ENCODE data around the gene AGAP1. TPM values are rescaled to one million over a fixed set of nuclear protein-coding genes. Genes with fewer than 3 reads are reported as not detected.

AGAP1 gene
- polyA plus RNA-seq, 1 experiment: 12.4 TPM

GRCh38 chr2:235577404-235578330 is 83.8 kb downstream of the AGAP1 start:
- DNase-seq (ENCODE audit: low read depth, low spot score): peak; percentile 18
- TF ChIP-seq CTCF (IDR thresholded peaks at IDR 0.05; ENCODE audit: low read depth, low read length): no peak
- ChIA-PET POLR2A (no interaction called here), CTCF (interaction anchor here (0.6 to 7.3 kb wide), 4 partner anchors 17 to 603 kb away, joined by 3 to 61 read pairs (median 3); no protein-coding TSS in a partner anchor)
- no peaks in the 10 kb centered on the region for H3K27me3 ChIP-seq (ENCODE audit: control insufficient read depth, insufficient read depth, low read length)
- H3K9me3 ChIP-seq (ENCODE audit: control insufficient read depth, insufficient read depth, low read length): no peaks in the 10 kb centered on the region; the same call in 1 of the 2 replicates
- H3K4me3 ChIP-seq (ENCODE audit: low read depth, low read length): no peak overlapping the region
- peak overlapping the region; percentile 21 for H3K27ac ChIP-seq (ENCODE audit: low read depth, low read length)

GRCh38 chr2:235579128-235579527 is 85.3 kb downstream of the AGAP1 start:
- H3K27me3 ChIP-seq (ENCODE audit: control insufficient read depth, insufficient read depth, low read length): no peaks in the 10 kb centered on the region
- DNase-seq (ENCODE audit: low read depth, low spot score): no peak
- POLR2A ChIA-PET: no interaction called here
- no peak overlapping the region for H3K4me3 ChIP-seq (ENCODE audit: low read depth, low read length)
- H3K27ac ChIP-seq (ENCODE audit: low read depth, low read length): no peak overlapping the region
- CTCF ChIA-PET: interaction anchor here (0.8 to 7.3 kb wide), 3 partner anchors 16 to 601 kb away, joined by 3 to 61 read pairs (median 3); no protein-coding TSS in a partner anchor
- no peak for TF ChIP-seq CTCF (IDR thresholded peaks at IDR 0.05; ENCODE audit: low read depth, low read length)
- H3K9me3 ChIP-seq (ENCODE audit: control insufficient read depth, insufficient read depth, low read length): no peaks in the 10 kb centered on the region; the same call in 1 of the 2 replicates

- Histone ChIP-seq H3K27me3 (ENCODE audit: control insufficient read depth, insufficient read depth, low read length) (no peaks in the 10 kb centered on the region), H3K9me3 (ENCODE audit: control insufficient read depth, insufficient read depth, low read length) (no peaks in the 10 kb centered on the region; the same call in 1 of the 2 replicates), H3K4me3 (ENCODE audit: low read depth, low read length) (no peak overlapping the region), H3K27ac (ENCODE audit: low read depth, low read length) (no peak overlapping the region)
- POLR2A ChIA-PET: interaction anchor here (0.7 kb wide), 1 partner anchor 8 kb away, joined by 4 read pairs; no protein-coding TSS in a partner anchor
- DNase-seq (ENCODE audit: low read depth, low spot score): no peak
- no peak for TF ChIP-seq CTCF (IDR thresholded peaks at IDR 0.05; ENCODE audit: low read depth, low read length)
- CTCF ChIA-PET: interaction anchor here (0.6 to 7.3 kb wide), 3 partner anchors 14 to 371 kb away, joined by 3 to 61 read pairs (median 4); no protein-coding TSS in a partner anchor
Observed at GRCh38 chr2:235580426-235581157, 86.7 kb downstream of the AGAP1 start.

GRCh38 chr2:235582081-235582686 is 88.3 kb downstream of the AGAP1 start:
- Histone ChIP-seq H3K9me3 (ENCODE audit: control insufficient read depth, insufficient read depth, low read length) (no peaks in the 10 kb centered on the region; the same call in 1 of the 2 replicates), H3K4me3 (ENCODE audit: low read depth, low read length) (no peak overlapping the region), H3K27me3 (ENCODE audit: control insufficient read depth, insufficient read depth, low read length) (no peaks in the 10 kb centered on the region), H3K27ac (ENCODE audit: low read depth, low read length) (no peak overlapping the region)
- ChIA-PET CTCF (interaction anchor here (0.5 to 7.3 kb wide), 6 partner anchors 10 to 1501 kb away, joined by 3 to 61 read pairs (median 6); no protein-coding TSS in a partner anchor), POLR2A (no interaction called here)
- DNase-seq (ENCODE audit: low read depth, low spot score): no peak
- no peak for TF ChIP-seq CTCF (IDR thresholded peaks at IDR 0.05; ENCODE audit: low read depth, low read length)

Data from AG04450 (cell line).